OCI-LY7 (cell line): ENCODE measurements around the gene TMED3.

Source experiments
- CTCF ChIP-seq: fragments of 200-600 bp; sonication (generic); conservative IDR thresholded peaks from 2 replicates; pipeline ENCODE4 v1.5.1; 2014; ENCODE audit warnings: mild to moderate bottlenecking, antibody characterized with exemption, low read length, moderate library complexity, mixed read lengths
- EZH2phosphoT487 ChIP-seq: fragments of 200-600 bp; sonication (generic); IDR thresholded peaks from 2 replicates; pipeline ENCODE4 v1.6.1; 2018; ENCODE audit warnings: low read depth, borderline replicate concordance, mild to moderate bottlenecking, mixed run types, antibody characterized with exemption, low read length, moderate library complexity, mixed read lengths

GRCh38 chr15:79296583-79296982 is 14.3 kb upstream of the TMED3 start:
- TF ChIP-seq CTCF (peak; percentile 75), EZH2phosphoT487 (no peak)
